T-helper 9 cell (primary cell): ENCODE data around the gene C16orf95.

ENCODE experiments used
- DNase-seq: peaks from one replicate; pipeline ENCODE4 v3.0.0-alpha.2; 2020

The C16orf95 gene

GRCh38 chr16:87331241-87331801, 14.1 kb upstream of the C16orf95 start:
- DNase-seq = no peak

- no peak for DNase-seq
Observed at GRCh38 chr16:87330646-87331045, 13.5 kb upstream of the C16orf95 start.

GRCh38 chr16:87330257-87330624, 13.0 kb upstream of the C16orf95 start:
- DNase-seq = no peak

- DNase-seq = no peak
Observed at GRCh38 chr16:87329436-87330256, 12.5 kb upstream of the C16orf95 start.

GRCh38 chr16:87328846-87329245, 11.7 kb upstream of the C16orf95 start:
- no peak for DNase-seq

- DNase-seq = no peak
Observed at GRCh38 chr16:87327798-87328495, 10.8 kb upstream of the C16orf95 start.

GRCh38 chr16:87326151-87326571, 9.0 kb upstream of the C16orf95 start:
- DNase-seq = no peak

GRCh38 chr16:87325423-87325858, 8.2 kb upstream of the C16orf95 start:
- DNase-seq = no peak

- DNase-seq = peak; percentile 27
Observed at GRCh38 chr16:87324411-87325275, 7.5 kb upstream of the C16orf95 start.

GRCh38 chr16:87323727-87324410, 6.7 kb upstream of the C16orf95 start:
- no peak for DNase-seq

- no peak for DNase-seq
Observed at GRCh38 chr16:87322833-87323726, 5.9 kb upstream of the C16orf95 start.

GRCh38 chr16:87322360-87322759, 5.2 kb upstream of the C16orf95 start:
- DNase-seq = no peak

- no peak for DNase-seq
Observed at GRCh38 chr16:87321336-87322107, 4.3 kb upstream of the C16orf95 start.

- DNase-seq = no peak
Observed at GRCh38 chr16:87320510-87321227, 3.5 kb upstream of the C16orf95 start.

GRCh38 chr16:87319997-87320491, 2.9 kb upstream of the C16orf95 start:
- DNase-seq = no peak

- no peak for DNase-seq
Observed at GRCh38 chr16:87319011-87319410, 1.8 kb upstream of the C16orf95 start.

- DNase-seq = peak; percentile 10
Observed at GRCh38 chr16:87317750-87318644, 805 bp upstream of the C16orf95 start.

GRCh38 chr16:87316450-87316922, 706 bp downstream of the C16orf95 start:
- no peak for DNase-seq
